HG03439 (cell line): ENCODE results near the gene MLLT10.

ENCODE experiments used
- ATAC-seq: cut with Tn5 transposase; IDR thresholded peaks from one replicate; pipeline ENCODE4 v1.9.1; 2021; ENCODE audit warnings: mild to moderate bottlenecking, moderate library complexity; ENCODE audit not compliant: unreplicated experiment

The MLLT10 gene

DNA sequence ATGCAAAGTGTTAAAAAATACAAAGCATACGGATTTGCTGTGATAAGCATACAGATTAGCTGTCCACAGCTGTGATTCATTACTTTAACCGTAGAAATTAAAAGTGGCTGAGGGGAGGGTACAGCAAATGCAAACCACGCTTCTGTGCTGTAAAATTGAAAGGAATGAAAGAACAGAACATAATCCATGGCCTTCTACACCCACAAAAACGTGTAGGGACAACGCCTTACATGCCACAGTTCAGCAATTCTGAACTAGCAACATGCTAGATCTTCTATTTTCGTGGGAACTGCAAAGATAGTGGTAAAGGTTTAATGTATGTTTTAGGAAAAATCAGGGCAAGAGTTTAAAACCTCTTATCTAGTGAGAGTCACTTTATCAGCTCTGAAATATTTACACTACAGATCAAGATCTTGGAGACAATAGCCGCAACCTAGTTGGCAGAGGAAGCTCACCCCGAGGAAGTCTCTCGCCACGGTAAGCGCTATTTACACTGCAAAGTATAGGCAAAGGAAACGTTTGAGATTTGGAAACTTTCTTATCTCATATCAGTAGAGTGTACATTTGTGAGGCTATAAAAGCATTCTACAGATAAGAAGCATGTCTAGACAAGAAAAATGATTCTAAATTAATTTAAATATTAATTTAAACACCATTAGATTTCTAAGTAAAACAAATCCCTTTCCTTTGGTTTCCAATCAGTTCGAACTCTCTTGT lies 193.6 kb downstream of the MLLT10 start:
- ATAC-seq = no peak

DNA sequence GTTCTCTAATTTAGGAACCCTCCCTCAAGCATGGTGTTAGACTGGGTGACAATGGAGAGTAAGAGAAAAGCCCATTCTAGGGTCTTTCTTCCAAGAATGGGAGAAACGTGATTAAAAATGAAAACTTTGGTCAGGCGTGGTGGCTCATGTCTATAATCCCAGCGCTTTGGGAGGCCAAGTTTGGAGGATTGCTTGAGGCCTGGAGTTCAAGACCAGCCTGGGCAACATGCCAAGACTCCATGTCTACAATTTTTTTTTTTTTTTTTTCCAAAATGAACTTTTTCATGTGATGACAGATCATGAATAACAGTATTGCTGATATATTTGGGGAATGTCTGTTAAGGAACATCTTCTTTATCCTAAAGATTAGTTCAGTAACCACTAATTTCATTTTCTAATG lies 194.6 kb downstream of the MLLT10 start:
- no peak for ATAC-seq

DNA sequence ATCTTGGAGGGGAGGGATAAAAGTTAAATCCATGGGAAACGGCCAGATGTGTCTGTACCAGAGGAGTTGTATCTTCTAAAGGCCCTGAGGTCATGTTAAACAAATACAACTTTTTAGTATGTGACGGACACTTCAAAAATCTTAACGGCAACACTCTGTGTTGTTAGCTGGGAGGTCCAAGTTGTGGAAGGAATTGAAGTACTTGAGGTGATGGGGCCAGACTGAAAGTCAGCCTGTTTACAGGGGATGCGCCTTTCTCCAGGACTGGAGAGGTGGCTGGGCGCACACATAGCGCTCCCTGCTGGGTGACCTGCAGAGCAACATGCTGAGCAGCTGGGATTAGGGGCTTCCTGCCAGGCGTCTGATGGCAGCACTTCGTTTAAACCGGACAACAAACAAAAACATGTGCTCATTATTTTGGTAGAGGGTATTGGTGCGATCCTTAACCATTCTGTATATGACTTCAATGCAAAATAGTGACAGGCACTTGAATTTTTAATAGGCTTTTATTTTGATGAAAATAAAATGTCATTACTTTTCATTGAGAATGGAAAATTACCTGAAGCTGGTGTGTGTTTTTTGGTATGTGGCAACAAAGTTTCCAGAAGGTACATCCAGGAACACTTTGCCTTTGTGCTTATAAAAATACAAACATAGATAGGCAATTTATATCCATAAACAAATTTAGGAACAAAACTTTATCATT lies 198.2 kb downstream of the MLLT10 start:
- no peak for ATAC-seq

GRCh38 chr10:21733710-21734109 lies 199.7 kb downstream of the MLLT10 start:
- ATAC-seq = no peak

- no peak for ATAC-seq
Observed at GRCh38 chr10:21737106-21737505, 203.1 kb downstream of the MLLT10 start.

GRCh38 chr10:21740989-21741388 lies 207.0 kb downstream of the MLLT10 start:
- ATAC-seq = no peak

- no peak for ATAC-seq
Observed at GRCh38 chr10:21742740-21743412, 208.8 kb downstream of the MLLT10 start.

- ATAC-seq = no peak
Observed at GRCh38 chr10:21744223-21744622, 210.2 kb downstream of the MLLT10 start.

DNA sequence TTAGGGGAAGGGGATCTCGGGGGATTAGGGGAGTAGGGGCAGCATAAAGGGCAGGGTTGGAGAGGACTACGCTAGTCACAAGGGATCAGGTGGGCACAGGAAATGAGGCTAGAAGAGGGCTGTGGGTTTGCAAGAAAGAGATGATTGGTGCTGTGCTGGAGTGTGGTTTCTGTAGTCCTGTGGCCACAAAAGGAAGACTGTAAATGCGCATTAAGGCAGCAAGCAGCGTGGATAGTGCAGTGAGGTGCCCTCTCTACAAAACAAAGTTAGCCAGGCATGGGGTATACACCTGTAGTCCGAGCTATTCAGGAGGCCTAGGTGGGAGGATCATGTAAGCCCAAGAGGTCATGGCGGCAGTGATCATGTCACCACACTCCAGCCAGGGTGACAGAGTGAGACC lies 212.1 kb downstream of the MLLT10 start:
- ATAC-seq = no peak

DNA sequence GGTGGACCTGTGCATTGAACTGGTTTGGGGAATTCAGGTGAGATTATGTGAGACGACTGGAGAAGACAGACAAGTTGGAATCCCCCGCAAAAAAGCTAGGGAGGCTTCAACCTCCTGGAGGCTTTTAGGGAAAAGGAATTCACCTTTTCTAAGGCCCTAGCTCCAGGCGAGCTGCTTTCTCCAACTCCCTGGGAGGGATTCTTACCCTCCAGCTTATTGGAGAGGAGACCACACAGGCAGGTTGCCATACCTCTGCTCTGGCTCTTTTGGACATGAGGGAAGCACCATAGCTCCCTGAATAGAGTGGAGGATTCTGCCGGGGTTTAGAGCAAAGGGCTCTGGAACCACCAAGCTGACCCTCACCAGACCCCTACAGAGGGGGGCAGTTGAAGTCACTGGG lies 213.8 kb downstream of the MLLT10 start:
- ATAC-seq = no peak

DNA sequence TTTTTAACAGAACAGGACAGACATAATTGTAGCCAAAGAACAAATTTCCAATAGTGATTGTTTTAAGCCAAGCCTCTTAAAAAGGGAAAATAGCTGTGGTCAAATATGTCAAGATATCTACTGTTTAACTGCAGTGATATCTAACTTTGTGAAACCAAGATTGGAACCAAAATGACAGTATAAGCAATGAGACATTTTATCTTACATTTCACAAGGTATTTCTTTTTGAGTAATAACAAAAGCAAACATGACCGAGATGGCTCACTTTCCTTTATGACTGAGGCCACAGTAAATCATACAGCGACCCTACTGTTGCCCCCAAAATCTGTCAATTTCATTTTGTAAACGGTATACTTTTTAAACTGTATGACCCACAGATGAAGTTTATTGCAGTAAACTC lies 215.8 kb downstream of the MLLT10 start:
- ATAC-seq = no peak

- ATAC-seq = no peak
Observed at GRCh38 chr10:21750424-21750823, 216.4 kb downstream of the MLLT10 start.

- no peak for ATAC-seq
Observed at GRCh38 chr10:21751341-21752310, 217.6 kb downstream of the MLLT10 start.

DNA sequence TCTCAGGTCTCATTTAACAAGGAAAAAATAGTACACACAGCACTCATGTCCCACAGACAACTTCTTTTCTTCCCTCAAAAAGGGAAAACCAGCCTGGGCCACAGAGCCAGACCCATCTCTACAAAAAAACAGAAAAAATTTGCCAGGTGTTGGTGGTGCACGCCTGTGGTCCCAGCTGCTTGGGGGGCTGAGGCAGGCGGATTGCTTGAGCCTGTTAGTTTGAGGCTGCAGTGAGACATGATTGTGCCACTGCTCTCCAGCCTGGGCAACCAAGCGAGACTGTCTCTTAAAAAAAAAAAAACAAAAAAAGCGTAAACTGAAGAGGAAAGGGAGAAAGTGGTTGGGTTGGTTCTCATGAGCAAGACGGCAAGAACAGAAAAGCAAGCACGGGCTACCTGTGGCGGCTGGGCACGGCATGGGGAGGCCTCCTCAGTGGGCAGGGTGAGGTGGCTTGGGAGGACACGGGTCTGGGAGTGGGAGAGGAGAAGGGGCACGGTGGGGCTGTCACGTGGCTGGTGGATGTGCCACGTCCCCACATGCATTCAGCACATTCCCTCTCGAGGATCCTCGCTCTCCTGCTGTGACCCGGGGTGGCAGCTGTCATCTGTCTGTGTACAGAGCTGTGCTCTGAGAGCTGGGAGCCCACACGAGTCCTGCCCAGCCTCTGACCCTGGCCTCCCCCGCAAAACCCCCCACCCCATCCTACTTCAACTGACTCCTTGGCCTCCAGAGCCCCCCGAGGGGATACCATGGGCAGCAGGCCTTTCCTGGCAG lies 219.7 kb downstream of the MLLT10 start:
- ATAC-seq = no peak

DNA sequence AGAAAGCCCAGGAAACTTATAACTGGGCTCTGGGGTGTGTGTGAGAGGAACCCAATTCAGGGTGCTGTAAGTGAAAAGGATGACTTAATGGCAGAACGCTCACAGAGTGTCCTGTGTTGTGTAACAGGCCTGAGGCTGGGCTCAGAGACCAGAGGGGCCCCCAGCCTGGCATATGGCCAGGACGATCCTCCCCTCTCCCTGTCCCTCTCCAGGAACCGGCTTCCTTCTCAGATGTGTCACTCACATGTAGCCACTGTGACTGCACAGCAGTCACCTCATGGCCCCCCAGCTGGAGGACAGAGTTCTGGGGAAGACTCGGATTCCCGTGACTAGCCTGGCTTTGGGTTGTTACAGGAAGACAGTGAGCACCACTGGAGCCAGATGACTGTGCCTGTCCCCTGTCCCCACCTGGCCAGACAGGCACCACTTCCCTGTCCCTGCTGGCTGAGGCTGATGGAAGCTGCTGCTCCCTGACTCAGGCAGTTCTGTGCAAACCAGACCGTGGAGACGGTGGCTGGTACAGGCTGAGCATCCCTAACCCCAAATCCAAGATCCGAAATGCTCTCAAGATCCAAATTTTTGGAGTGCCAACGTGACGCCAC lies 220.5 kb downstream of the MLLT10 start:
- no peak for ATAC-seq

DNA sequence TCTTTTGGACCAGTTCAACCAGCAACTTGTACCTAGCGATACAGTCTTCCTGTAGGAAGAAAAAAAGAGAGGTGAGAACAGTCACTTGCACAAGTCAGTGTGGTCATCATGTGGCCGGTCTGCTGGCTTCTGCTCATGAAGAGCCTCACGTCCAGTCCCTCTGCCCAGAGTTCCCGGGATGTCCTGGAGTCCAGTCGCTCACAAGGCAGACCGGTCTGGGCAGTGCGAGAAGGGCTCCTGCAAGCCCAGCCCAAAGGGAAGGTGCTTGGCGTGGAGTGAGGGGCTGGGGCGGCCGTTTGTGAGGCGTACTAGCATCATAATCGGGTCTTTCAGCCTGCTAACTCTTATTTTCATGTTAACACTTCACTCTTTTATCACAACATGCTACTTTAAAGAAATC lies 222.7 kb downstream of the MLLT10 start:
- ATAC-seq = no peak

- ATAC-seq = no peak
Observed at GRCh38 chr10:21757185-21757901, 223.3 kb downstream of the MLLT10 start.

DNA sequence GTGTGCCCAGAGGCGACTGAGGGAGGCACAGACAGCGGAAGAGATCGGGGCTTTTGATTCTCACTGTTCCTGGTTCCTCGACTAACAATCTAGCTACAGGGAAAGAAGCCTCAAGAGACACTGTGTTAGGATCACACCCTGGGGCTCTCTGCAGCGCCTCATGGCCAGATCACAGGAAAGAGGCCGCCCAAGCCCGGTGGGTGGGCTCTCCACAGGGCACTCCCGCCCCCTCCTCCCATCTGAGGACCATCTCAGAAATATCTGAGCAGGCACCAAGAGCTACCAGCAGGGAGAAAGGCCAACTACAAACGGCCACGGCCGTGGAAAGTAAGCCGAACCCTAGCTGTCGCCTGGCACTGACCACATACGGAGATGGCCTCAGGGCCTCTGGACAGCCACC lies 224.2 kb downstream of the MLLT10 start:
- ATAC-seq = no peak

- ATAC-seq = no peak
Observed at GRCh38 chr10:21758696-21759095, 224.7 kb downstream of the MLLT10 start.
